Measurements from ENCODE around the gene IDH2.

The IDH2 gene

GRCh38 chr15:90042766-90043529 is 59.3 kb downstream of the IDH2 start:
- DNase-seq = peak in 1 of 4 experiments; percentile 2

DNA sequence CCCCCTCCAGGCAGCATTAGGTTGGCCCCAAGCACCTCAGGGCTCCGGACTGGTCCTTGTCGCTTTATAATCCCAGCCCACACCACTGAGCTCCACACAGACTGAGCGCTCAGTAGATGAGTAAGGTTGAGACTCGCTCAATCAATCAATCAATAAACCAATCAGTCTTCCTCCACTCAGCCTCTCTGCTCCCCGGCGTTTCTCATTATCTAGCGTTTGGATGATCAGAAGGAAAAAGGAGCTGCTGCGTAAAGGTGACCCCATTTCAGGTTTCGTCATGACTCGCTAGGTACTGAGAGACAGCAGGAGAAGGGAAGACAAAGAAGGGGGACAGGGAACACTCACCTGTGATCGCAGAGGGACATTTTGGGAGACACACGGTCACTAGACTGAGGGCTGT is 59.9 kb downstream of the IDH2 start:
- no peak for DNase-seq

DNA sequence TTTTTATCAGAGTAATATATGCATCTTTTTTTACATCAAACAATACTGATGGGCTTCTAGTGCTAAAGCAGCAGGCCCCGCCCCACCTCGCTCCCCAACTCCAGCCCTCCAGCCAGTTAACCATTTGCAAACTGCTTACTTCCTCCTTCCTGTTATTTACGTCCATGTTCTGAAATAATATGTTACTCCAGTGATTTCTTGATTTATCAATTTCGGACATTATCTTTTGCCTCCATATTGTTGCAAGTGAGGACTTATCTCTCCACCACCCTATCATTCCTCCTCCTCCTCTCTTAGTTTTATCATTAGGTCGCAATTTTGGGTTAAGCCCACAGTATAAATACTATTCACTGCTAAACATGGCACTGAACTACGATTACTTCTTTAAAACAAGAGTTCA is 61.6 kb downstream of the IDH2 start:
- peak in 1 of 4 experiments; percentile 44 for DNase-seq

GRCh38 chr15:90039996-90040395 is 62.3 kb downstream of the IDH2 start:
- DNase-seq = peak; percentile 70 to 83 (median 78)

GRCh38 chr15:90038632-90039095 is 63.6 kb downstream of the IDH2 start:
- DNase-seq = no peak

- peak; percentile 57 to 74 (median 68) for DNase-seq
These were observed 64.2 kb downstream of the IDH2 start for GRCh38 chr15:90037961-90038631.

GRCh38 chr15:90037511-90037860 is 64.8 kb downstream of the IDH2 start:
- no peak for DNase-seq

DNA sequence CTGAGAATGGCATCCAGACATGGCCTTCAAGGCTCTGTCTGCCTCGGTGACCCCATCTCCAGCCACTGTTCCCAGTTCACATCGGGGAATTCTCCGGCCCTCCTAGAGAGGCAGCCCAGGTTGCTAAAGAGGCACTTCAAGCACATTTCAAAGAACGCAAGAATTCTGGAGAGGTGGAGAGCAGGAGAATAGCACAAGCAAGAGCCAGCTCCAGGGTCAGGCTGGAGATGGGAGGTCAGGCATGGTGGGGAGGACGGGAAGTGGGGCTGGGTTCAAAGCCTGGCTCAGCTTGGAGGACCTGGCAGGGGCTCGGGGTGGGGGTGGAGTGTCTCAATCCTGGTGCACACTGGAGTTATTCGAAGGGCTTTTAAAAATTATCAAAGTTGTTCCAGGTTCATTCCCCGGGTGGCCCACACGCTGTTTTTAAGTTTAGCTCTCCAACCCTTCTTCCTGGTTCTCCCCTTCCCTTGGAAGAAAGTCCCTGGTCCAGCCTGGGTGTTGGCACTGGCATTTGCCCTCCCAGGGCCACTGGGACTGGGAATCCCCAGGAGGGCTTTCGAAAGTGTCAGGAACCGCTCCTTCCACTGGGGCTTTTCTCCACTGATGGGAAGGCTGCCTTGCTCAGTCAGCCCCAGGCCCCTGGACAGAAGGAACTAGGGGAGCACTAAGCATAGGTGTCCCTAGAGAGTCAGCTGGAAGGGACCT is 65.3 kb downstream of the IDH2 start:
- DNase-seq = peak in 2 of 4 experiments; percentile 30 to 42

DNA sequence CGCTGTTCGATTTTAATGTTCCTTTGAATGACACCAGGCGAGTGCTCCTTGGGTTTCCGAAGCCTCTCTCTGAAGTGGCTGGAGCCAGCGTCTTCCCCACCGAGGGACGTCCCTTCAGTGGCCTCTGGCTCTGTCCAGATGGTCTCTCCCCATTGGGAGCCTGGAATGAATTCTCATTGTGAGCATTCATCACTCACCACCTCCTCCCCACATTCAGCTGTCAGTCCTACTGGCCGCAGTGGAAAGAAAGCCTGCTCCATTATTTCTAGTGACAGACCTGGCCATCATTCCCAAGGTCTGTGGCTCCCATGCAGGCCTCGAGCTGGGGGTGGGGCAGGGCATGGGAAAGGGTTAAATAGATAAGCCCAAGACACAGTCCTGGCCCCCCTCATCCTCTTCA is 65.9 kb downstream of the IDH2 start:
- DNase-seq = no peak

GRCh38 chr15:90035840-90036230 is 66.4 kb downstream of the IDH2 start:
- peak; percentile 89 to 94 (median 92) for DNase-seq

DNA sequence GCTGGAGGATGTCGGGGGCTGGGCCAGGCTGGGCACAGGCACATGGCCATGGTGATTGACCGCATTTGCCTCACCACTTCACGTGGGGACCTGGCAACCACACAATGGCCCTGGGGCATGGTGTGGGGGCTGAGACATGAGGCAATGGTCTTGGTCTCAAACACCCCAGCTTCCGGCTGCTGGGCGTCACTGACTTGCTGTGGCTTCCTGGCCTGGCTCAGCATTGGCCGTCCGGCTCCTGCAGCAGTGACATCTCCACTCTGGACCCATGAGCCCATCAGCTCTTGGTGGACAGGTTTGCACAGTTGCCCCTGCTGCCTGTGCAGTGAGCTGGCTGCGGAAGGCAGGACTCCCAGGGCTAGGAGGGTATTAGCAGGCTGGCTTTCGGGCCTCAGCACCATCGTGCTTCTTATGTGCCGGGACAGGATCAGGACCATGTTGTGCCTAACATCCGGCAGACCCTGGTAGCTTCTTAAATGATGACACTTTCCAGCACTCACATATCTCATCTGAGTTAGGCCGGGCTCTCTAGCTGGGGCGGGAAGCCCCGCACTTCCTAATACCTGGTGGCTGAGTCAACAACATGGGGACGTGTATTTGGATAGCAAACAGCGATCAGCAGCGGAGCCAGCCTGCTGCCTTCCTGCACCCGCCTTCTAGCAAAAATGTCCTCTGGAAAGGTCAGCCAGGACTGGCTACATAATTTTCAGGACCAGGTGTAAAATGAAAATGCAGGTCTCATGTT is 67.0 kb downstream of the IDH2 start:
- DNase-seq = peak; percentile 96 to 98 (median 96)

- DNase-seq = no peak
These were observed 68.8 kb downstream of the IDH2 start for GRCh38 chr15:90033448-90033847.
